ENCODE data around the gene SMAD6.

- TF ChIP-seq CTCF (IDR thresholded peaks at IDR 0.05) (no peak), POLR2A (IDR thresholded peaks at IDR 0.05) (no peak)
Observed at GRCh38 chr15:66747223-66747622, 45.2 kb downstream of the SMAD6 start.

Data from heart left ventricle (tissue), 13 donors.